Bone marrow (tissue), 2 donors: ENCODE data around the gene SPSB4.
"Not testable (repeated sequence)": the region's sequence is repeated elsewhere in the genome, so short reads cannot be mapped to it uniquely, and the experiment has no call there.

Experiments
- DNase-seq, 2 donors: peaks; one replicate each; lab custom pipeline; 2025; lab: John Stamatoyannopoulos, UW

The SPSB4 gene

DNA sequence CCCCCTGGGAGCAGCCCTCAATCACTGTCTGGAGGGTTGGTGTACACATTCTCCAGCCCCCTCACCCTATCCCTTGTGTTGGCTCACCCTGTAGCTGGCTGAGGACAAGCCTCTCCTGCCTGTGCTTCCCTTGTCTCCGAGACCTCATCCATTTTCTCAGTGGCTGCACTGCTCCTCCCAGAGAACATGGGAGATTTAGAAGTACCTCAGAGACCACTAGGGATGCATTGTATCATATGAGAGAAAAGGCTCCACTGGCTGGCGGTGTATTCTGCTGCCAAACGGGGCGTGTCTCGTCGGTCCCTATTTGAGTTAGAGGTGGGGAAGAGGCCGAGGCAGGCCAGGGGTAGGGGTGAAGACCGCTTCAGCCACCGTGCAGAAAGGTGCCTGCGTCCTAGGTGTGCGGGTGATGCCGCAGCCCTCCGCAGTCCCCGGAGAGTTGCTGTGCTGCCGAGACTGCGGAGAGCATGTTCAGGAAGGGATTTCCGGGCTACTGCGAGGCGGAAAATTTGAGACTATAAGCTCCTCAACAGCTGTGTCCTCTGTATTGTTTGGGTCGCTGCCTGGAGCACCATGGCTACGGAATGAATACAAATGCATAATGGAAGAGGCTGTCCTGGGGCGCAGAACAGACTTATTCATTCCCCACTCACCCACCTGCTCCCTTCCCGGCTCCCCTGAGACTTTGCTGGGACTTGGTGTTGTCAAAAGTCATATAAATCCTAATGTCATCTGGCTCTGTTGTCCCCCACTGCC, 43.8 kb downstream of the SPSB4 start:
- no peak for DNase-seq

DNA sequence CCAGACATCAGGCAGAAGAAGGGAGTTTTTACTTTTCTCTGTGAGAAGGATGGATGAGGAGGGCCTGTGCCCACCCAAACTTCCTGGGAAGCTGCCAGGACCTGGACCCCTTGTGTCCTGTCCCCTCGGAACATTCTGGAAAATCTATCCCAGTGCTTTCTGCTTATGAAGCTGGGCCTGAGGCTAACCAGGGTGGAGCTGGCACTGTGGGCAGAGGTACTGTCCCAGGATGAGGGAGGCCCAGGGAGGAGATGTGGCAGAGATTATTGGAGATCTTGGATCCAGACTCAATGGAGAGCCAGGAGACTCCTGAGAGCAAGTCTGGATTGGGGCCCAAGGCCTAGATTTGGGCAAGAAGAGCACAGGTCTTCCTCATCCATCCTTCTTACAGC, 44.4 kb downstream of the SPSB4 start:
- no peak for DNase-seq

DNA sequence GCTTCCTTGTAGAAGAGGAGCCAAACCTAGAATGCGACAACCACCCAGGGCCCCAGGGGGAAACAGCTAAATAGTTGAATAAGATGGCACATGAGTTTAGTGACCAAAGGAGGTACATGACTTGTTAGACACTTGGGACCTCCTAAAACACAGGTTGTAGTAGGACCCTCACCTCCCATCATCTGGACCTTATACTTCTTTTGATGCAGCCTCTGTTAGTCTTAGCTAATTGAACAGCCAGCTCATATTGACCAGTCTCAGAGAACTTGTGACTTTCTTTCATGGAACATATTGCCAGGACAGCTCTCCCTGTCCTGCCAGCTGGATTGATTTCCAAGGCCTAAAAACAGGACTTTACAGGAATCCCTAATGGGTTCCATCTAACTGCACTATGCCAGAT, 45.0 kb downstream of the SPSB4 start:
- DNase-seq, result no peak

DNA sequence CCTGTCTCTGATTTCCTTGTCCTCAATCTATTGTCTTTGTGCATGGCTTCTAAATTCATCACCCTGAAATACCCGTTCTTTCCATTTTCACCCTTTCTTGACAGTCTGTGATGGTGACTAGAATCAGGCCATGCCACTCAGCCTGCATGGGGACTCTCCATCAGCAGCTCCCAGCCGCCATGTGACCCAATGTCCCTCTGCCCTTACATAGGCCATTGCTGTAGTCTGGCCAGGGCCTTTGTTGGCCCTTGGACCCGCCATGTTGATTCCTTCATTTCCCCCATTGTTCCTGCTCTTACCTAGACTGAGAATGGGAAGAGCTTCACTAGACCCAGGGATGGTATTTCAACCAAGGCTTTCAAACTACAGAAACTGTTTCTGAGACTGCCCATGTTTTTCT, 45.8 kb downstream of the SPSB4 start:
- DNase-seq, result no peak

DNA sequence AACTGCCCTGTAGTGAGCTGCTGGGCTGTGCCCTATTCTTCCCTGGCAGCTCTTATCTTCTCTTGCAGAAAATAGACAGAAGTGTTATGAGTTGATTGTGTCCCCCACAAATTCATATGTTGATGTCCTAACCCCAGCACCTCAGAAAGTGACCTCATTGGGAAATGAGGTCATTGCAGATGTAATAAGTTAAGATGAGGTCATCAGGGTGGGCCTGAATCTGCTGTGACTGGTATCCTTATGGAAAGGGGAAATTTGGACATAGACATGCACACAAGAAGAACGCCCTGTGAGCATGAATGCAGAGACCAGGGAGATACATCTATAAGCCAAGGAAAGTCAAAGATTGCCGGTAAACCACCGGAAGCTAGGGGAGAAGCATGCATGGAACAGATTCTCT, 49.0 kb downstream of the SPSB4 start:
- DNase-seq, result no peak

DNA sequence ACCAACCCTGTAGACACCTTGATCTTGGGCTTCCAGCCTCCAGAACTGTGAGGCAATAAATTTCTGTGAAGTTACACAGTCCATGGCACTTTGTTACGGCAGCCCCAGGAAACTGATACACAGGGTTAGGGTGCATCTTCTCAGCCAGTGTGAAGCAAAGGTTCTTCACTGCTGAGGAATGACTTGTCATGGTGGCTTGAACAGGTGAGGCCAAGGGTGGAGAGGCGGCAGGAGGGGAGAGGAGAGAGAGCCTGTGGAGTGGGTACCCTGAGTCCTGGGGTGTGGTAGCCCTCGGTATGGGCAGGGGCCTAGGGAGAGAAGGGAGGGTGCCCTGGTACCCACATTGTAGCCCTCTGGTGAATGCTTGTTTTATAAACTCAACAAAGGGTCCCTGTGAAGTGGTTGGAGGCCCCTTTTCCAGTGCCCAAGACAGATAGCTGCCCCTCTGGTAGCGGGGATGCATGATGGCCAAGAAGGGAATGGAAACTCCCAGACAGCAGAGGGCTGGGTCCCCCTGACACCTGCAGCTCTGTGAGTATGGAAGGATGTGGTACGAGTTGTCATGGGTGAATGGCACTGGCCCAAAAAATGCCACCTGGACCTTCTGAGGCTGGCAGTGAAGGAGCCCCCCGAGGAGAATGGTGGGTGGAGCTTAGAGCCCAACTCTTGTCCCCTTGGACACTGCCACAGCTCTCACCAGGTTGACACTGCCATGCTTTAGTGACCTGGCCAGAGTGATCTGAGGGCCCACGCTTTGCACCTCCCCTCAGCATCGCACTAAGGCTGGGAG, 49.6 kb downstream of the SPSB4 start:
- no peak for DNase-seq

DNA sequence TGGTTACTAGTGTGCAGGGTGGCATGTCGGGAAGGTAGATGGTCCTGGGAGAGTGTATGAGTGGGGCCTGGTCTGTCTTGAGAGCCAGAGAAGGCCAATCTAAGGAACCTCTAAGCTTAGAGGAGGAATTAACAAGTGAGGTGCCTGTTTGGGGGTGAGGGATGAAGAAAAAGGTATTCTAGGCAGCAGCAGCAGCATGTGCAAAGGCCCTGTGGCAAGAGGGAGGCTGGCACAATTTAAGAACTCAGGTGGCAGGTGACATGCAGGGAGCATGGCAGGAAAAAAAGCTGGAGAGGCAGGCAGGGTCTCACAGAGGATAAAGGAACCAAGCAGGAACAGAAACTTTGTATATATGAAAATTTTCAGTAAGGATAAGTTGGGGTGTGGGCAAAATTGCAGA, 51.2 kb downstream of the SPSB4 start:
- DNase-seq, result no peak

DNA sequence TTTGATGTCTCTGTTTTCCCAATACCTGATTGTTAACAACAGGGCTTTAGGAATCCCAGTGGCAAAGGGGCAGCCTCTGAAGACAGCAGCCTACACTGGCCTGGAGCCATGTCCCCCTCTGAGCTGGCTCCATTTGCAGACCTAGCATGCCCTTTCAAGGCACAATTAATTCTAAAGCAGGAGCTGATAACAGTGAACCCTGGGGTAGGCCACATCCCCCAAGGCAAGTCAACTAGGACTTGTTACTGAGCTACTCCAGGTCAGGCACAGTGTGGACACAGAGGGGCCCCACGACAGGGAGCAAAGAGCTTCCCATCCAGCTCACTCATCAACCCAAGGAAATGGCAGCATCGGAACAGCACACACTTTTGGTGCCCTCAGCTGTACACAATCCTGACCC, 51.9 kb downstream of the SPSB4 start:
- no peak for DNase-seq

DNA sequence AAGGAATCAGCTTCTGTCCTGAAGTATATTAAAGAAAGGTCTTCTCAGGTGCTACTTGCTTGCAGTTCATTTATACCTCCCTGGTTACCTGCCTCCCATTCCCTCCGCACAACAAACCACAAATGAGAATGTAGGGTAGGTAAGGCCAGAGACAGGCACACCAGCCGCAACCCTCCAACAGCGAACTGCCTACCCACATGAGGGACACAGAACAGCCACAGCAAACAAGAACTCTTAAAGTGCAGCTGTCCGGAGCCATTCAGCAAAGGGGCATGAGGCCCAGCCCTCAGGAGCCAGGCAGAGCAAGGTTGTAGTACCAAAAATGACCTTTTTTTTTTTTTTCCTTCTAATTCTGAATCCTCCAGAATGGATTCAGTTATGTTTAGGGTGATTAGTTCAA, 52.4 kb downstream of the SPSB4 start:
- DNase-seq, result no peak

DNA sequence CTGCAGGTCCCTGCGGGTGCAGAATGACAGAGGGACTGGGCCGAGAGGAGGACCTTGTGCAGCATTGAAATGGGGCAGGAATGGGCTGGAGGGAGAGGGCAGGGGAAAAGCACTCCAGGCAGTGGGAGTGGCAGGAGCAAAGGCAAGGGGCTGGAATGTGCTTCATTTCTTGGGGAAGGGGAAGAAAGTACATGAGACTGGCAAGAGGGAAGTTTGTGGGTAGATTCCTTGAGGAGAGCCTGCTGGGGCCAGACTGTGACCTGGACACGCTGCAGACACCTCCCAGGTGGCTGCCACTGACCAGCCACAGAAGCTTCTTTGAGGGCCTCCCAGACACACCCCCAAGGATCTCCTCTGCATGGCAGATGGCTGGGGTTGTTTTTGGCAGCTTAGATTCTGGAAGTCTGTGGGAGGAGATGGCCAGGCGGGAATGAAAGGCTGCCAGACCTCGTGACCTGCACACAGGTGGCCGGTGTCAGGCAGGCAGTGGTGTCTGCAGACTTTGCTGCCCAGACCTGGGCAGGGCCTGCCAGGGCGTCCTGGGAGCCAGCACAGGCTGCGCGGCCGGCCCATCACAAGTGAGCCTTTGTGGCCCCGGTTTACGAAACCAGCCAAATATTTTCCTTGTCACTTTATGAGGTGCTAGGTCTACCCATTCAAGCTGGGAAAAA, 53.1 kb downstream of the SPSB4 start:
- DNase-seq, result no peak

DNA sequence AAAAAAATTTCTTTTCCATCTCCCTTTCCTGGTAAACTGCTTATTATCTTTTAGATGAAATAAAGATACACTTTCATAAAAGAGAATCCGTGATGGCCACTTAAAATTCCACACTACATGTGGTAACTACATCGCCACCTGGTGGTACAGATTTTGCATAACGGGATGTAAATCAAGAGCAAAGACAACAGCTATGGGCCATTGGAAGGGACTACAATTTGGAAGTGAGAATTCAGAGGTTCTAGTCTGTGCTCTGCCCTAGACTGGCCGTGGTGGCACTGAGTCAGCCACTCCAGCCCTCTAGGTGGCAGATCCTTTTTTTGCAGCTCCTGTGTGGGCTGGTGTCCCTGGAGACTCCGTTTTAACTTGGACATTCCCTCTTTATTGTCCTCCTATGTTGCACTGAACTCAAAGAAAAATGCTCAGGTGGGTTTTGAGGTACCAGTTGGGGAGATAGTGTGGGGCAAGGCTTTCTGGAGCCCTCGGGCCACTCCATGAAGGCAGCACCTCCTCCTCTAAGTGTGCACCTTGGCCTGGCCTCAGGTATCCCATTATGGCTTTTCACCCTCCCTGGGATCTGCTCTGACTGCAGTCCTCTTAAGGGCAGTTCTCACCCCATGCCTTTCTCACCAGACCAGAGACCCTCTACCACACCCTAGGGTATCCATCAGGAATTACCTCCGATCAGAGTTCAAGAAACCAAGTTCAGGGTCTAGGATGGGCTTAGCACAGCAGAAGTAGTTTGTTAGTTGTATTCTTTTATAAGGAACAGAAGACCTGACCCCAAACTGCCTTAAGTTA, 54.9 kb downstream of the SPSB4 start:
- peak in 1 of 2 donors; percentile 61 for DNase-seq

DNA sequence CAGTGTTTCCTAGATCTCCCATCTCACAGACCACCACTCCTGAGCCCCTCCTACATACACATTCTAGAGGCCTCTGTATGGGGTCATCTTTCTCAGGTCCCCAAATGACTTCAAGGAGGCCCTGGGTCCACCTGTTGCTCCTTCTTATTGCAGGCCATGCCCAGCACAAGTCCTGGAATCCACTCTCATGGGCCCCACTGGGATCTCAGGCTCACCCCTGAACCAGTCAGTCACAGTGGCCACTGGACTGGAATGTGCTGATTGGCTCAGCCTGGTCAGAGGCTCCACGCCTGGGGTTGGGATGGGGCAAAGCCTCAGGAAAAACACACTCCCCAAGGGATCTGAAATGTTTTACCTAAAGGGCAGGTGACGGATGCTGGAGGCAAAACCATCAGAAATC, 55.7 kb downstream of the SPSB4 start:
- DNase-seq, result no peak

DNA sequence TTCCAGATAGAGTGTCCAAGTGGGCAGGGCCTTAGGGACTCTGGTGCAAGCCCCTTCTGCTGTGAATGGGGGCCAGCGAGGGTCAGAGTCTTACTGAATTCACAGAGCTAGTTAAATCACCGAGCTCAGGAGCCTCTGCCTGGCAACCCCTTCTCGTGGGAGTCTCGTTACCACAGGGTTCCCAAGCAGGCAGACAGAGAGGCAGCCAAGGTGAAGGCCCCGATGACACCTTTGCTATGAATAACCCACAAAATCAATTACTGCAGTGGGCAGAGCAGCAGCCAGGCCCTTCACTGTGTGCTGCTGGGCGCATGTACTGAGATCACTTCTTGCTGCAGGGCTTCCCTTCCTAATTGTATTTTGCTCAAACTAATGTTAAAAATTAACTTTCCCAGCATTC, 56.9 kb downstream of the SPSB4 start:
- no peak for DNase-seq

DNA sequence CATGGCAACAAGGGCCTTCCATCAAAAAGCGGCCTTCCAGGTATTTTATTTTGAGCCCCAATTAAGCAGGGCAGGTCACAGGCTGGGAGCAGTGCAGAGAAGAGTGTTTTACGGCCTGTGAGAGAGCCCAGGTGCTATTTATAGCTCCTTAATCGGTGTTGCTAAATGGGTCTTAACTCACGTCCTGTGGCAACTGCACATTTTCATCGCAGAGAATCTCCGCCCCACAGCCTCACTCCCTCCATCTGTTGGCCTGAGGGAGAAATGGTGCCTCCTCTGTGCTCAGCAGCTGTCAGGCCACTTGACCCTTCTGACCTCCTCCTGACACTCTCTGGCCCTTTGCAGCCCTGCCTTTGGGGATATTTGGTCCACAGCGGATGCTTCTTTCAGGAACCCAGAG, 58.6 kb downstream of the SPSB4 start:
- DNase-seq, result no peak

DNA sequence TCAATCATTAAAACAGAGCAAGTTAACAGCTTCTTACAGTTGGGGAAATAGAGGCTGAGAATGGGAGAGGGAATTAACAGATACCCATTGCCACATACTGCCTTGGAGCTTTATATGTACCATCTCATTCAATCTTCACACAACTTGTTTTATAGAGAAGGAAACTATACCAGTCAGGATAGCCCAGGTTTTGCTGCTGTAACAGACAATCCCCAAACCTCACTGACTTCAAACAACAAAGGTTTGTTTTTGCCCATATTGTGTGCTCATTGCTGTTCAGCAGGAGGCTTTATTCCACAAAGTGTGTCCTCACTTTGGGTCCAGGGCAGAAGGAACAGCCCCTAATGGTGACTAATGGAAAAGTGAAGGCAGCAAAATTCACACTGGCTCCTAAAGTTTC, 59.2 kb downstream of the SPSB4 start:
- DNase-seq, result no peak

DNA sequence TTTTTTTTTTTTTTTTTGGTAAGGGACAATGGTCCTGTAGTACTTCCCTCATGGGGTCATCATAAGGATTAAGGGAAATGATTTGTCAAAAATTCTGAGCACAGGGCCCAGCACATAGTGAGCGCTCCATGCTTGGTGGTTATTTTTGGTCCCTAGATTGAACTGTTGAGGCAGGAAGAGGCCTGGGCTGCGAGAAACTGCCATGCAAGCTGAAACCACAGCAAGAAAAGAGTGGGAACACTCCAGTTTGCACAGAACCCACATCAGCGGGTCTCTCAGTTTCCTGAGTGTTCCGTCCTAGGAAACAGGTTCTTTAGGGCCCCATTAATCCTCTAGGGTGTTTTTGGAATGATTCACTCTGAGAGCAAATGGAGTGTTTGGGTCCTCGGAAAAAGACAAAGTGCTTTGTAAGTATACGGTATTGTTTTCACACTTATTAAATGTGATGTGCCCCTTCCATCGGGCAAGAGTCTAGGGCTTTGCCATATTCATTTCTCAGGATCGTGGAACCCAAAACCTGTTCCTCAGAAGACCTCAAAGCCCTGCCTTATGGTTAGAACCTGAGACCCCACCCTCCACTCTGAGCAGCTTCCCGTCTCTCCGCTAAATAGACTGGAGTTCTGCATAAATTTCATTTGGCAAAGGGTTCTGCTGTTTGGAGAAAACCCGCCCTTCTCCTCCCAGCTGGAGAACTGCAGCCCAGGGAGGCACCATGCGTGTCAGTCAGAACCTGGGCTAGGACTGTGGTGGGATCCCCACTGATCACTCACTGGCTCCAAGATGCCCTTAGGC, 60.4 kb downstream of the SPSB4 start:
- DNase-seq, result no peak

DNA sequence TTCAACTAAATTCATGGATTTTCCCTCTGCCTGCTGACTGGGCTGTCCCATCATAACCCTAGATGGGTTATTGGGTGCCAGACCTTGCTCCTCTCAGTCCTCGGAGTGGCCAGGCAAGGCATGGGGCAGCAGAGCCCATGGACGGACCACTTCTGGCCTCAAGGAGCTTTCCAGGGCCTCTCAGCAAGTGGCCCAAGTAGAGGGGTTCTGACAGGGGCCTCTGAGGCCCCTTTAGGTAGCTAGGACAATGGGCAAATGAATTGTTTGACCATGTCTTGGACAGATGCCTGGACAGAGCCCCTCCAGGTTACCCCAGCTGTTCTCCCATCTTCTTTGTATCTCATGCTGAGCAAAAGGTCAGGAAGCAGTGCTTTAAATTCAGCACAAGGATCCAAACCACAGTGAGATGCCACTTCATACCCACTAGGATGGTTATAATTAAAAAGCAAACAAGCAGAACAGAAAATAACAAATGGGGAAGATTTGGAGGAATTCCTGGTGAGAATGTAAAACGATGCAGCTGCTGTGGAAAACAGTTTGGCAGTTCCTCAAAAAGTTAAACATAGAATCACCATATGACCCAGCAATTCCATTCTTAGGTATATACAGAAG, 61.6 kb downstream of the SPSB4 start:
- no peak for DNase-seq

DNA sequence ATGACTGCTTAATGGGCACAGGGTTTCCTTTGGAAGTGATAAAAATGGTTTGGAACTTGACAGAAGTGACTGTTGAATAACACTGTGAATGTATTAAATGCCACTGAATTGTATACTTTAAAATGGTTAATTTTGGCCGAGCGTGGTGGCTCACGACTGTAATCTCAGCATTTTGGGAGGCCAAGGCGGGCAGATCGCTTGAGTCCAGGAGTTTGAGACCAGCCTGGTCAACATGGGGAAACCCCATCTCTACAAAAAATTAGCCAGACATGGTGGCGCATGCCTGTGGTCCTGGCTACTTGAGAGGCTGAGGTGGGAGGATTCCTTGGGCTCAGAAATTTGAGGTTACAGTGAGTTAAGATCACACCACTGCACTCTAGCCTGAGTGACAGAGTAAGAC, 62.5 kb downstream of the SPSB4 start:
- DNase-seq, result not testable (repeated sequence)

DNA sequence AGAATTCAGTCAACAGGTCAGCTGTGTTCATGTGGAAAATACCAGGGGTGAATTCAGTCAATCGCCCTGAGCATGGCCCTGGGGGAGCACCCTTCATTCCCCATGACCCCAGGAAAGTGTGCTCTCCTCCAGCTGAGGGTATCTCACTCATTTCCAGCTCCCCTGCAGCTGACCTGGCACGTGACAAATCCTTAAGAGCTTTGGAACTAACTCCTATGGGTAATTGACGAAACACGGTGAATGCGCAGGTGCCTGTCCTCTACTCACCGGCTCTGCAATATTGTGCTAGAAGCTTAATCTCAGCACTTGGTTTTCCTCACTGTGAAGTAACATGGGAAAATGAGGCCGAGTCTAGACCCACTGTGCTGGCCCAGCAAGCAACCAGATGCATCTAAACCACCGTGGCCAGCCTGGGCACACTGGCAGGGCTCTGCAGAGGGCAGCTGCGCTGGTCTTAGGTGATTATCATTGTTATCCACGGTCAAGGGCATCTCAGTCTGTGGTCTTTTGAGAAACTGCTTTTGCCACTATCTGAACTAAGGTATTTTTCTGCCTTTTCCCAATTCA, 63.1 kb downstream of the SPSB4 start:
- DNase-seq, result no peak

DNA sequence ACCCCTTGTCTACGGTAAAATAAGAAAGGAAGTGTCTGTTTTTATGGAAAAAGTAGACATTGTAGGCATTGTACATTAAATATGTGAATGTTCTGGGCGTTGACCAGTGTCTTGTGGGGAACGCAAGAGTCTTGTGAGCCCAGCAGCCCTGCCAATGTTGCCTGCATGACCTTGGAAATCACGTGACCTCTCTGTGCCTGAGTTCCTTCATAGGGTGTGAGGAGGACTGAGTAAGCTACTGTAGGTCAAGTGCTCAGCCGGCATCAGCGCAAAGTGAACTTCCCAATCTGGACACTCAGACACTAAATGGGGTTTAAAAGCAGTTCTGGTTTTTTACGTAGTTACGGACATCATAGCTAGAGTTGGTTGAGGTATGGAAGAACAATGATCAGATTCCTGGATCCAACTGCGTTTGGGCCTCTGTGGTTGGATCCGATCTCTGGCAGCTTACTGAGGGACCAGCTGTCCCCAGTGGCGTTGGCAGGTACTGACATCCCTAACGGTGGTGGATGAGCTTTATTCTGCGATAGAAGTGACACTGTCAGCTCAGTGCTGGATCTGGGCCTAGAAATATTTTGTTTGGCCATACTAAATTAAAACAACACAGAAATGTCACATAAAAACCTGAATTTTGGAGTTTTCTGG, 63.8 kb downstream of the SPSB4 start:
- DNase-seq, result no peak
